GM12878 (cell line): ENCODE results near the gene ATF4. TPM values are rescaled to one million over a fixed set of nuclear protein-coding genes. Genes with fewer than 3 reads are reported as not detected.
A peak's percentile ranks its signal among the peaks of the same experiment; 100 is the strongest.

Experiments used
- ATAC-seq: fragments of 200-7000 bp; cut with Tn5 transposase; 3 replicates; pipeline ENCODE4 v1.9.1; 2020; ENCODE audit warnings: mild to moderate bottlenecking, moderate library complexity
- BruUV-seq: library from RNA; stranded (reverse); fragments of 400-500 nt; replicated peaks from 2 replicates; lab custom pipeline; 2021; lab: Mats Ljungman, UMichigan
- CTCF ChIA-PET: fragments of 300-600 bp; sonication (Branson Sonifier 250); formaldehyde crosslinking; extraction: SDS; loops from one replicate; lab custom pipeline; 2021; ENCODE audit warnings: inconsistent platforms; lab: Yijun Ruan, JAX
- POLR2A ChIA-PET: fragments of 350-600 bp; formaldehyde crosslinking; extraction: SDS; loops from one replicate; lab custom pipeline; 2021; ENCODE audit warnings: inconsistent platforms; lab: Charles Lee
- RAD21 ChIA-PET: fragments of 300-600 bp; sonication (Branson Sonifier 250); formaldehyde crosslinking; loops from one replicate; lab custom pipeline; 2023; ENCODE audit warnings: antibody characterized with exemption; ENCODE audit not compliant: unreplicated experiment; lab: Charles Lee
- SMC1A ChIA-PET: fragments of 300-600 bp; sonication (Branson Sonifier 250); formaldehyde crosslinking; loops from one replicate; lab custom pipeline; 2023; ENCODE audit not compliant: unreplicated experiment, uncharacterized antibody; lab: Charles Lee
- DNase-seq: peaks from one replicate; pipeline ENCODE4 v3.0.0-alpha.2; 2011; ENCODE audit warnings: low read depth, low spot score
- FAIRE-seq: peaks from 3 replicates; lab custom pipeline; 2011; peaks lifted over from hg19 to GRCh38; lab: Jason Lieb, UNC
- H2AFZ ChIP-seq: 2 replicates; pipeline ENCODE4 v1.6.0; 2011; ENCODE audit warnings: low read depth, low read length, control low read depth; ENCODE audit not compliant: control insufficient read depth
- H3K27ac ChIP-seq: 2 replicates; pipeline ENCODE4 v1.5.1; 2011; ENCODE audit warnings: control low read depth; ENCODE audit not compliant: control insufficient read depth, insufficient read depth
- H3K27me3 ChIP-seq, 2 experiments: replicated peaks in 1 of 2; 2 replicates each; pipeline versions ENCODE4 v1.6.0 to v1.6.1; 2011; ENCODE audit warnings: low read length in 1 of 2; ENCODE audit not compliant: control insufficient read depth in 2 of 2, insufficient read depth in 2 of 2
- H3K36me3 ChIP-seq, 2 experiments: 2 replicates each; pipeline ENCODE4 v1.5.1; 2011; ENCODE audit warnings: low read length in 1 of 2; ENCODE audit not compliant: control insufficient read depth in 2 of 2, insufficient read depth in 2 of 2
- H3K4me1 ChIP-seq: 2 replicates; pipeline ENCODE4 v1.6.1; 2011; ENCODE audit warnings: mild to moderate bottlenecking, low read length, moderate library complexity, mixed read lengths; ENCODE audit not compliant: control insufficient read depth, insufficient read depth
- H3K4me2 ChIP-seq: 2 replicates; pipeline ENCODE4 v1.6.0; 2011; ENCODE audit warnings: control low read depth; ENCODE audit not compliant: control insufficient read depth, insufficient read depth
- H3K4me3 ChIP-seq: fragments of 200-600 bp; sonication (generic); 2 replicates; pipeline ENCODE4 v1.5.1; 2016
- H3K79me2 ChIP-seq: 2 replicates; pipeline ENCODE4 v1.6.0; 2011; ENCODE audit warnings: low read length; ENCODE audit not compliant: control insufficient read depth, insufficient read depth
- H3K9ac ChIP-seq: 2 replicates; pipeline ENCODE4 v1.8.0; 2011; ENCODE audit warnings: low read length, control low read depth, mixed read lengths; ENCODE audit not compliant: control insufficient read depth, insufficient read depth
- H3K9me3 ChIP-seq: replicated peaks from 3 replicates; pipeline ENCODE4 v1.5.1; 2011; ENCODE audit warnings: mild to moderate bottlenecking, low read length; ENCODE audit not compliant: control insufficient read depth, insufficient read depth
- H4K20me1 ChIP-seq: 2 replicates; pipeline ENCODE4 v1.6.0; 2011; ENCODE audit not compliant: control insufficient read depth, insufficient read depth
- BMI1 ChIP-seq: fragments of 450-650 bp; IDR thresholded peaks from 2 replicates; pipeline ENCODE4 v1.6.1; 2016; ENCODE audit warnings: mild to moderate bottlenecking, moderate library complexity, borderline replicate concordance
- CEBPZ ChIP-seq: fragments of 150-350 bp; IDR thresholded peaks from 2 replicates; pipeline ENCODE4 v1.6.1; 2016; ENCODE audit warnings: low read depth, low read length
- CREB1 ChIP-seq: IDR thresholded peaks from 2 replicates; pipeline ENCODE4 v1.6.1; 2012; ENCODE audit warnings: low read depth, mild to moderate bottlenecking, inconsistent platforms
- EZH2 ChIP-seq: IDR thresholded peaks from 2 replicates; pipeline ENCODE4 v1.6.1; 2012; ENCODE audit warnings: low read depth, mild to moderate bottlenecking, control low read depth, inconsistent platforms, low read length, borderline replicate concordance; ENCODE audit not compliant: control insufficient read depth
- IKZF1 ChIP-seq: fragments of 450-650 bp; conservative IDR thresholded peaks from 2 replicates; pipeline ENCODE4 v1.6.1; 2017; ENCODE audit warnings: antibody characterized with exemption, mild to moderate bottlenecking
- JUNB ChIP-seq: IDR thresholded peaks from 2 replicates; pipeline ENCODE4 v1.6.1; 2016; ENCODE audit warnings: antibody characterized with exemption, mild to moderate bottlenecking
- KAT2A ChIP-seq: conservative IDR thresholded peaks from 2 replicates; pipeline ENCODE4 v1.6.1; 2011; ENCODE audit warnings: low read depth, low read length; ENCODE audit not compliant: control insufficient read depth
- MTA2 ChIP-seq: fragments of 450-650 bp; IDR thresholded peaks from 2 replicates; pipeline ENCODE4 v1.6.1; 2016; ENCODE audit warnings: low read depth, mild to moderate bottlenecking, moderate library complexity
- MYB ChIP-seq: fragments of 150-350 bp; IDR thresholded peaks from 2 replicates; pipeline ENCODE4 v1.6.1; 2014; ENCODE audit warnings: mild to moderate bottlenecking, low read depth, low read length, borderline replicate concordance
- PAX5 ChIP-seq: IDR thresholded peaks from 2 replicates; pipeline ENCODE4 v1.6.1; 2011; ENCODE audit warnings: low read depth, low read length, borderline replicate concordance
- POLR2A ChIP-seq: IDR thresholded peaks from 2 replicates; pipeline ENCODE4 v1.6.1; 2011; ENCODE audit warnings: low read depth, mild to moderate bottlenecking, low read length
- POLR2AphosphoS2 ChIP-seq: IDR thresholded peaks from 2 replicates; pipeline ENCODE4 v1.6.1; 2011; ENCODE audit warnings: low read depth, mild to moderate bottlenecking, low read length, improper control_type of control experiment, moderate library complexity
- RELA ChIP-seq: fragments of 450-650 bp; IDR thresholded peaks from 2 replicates; pipeline ENCODE4 v1.8.0; 2014; ENCODE audit warnings: borderline replicate concordance; ENCODE audit not compliant: partially characterized antibody
- SMAD1 ChIP-seq: fragments of 450-650 bp; IDR thresholded peaks from 2 replicates; pipeline ENCODE4 v1.6.1; 2018; ENCODE audit warnings: mild to moderate bottlenecking, low read depth; ENCODE audit not compliant: partially characterized antibody
- SPI1 ChIP-seq: IDR thresholded peaks from 2 replicates; pipeline ENCODE4 v1.6.1; 2011; ENCODE audit warnings: low read depth, mild to moderate bottlenecking, low read length, moderate library complexity, borderline replicate concordance; ENCODE audit not compliant: insufficient read depth
- SREBF1 ChIP-seq: IDR thresholded peaks from 2 replicates; pipeline ENCODE4 v1.6.1; 2012; ENCODE audit warnings: mild to moderate bottlenecking, low read length
- TARDBP ChIP-seq: IDR thresholded peaks from 2 replicates; pipeline ENCODE4 v1.6.1; 2016; ENCODE audit warnings: borderline replicate concordance
- TBL1XR1 ChIP-seq: IDR thresholded peaks from 2 replicates; pipeline ENCODE4 v1.6.1; 2012; ENCODE audit warnings: low read depth, low read length, improper control_type of control experiment
- ZNF622 ChIP-seq: fragments of 450-650 bp; IDR thresholded peaks from 2 replicates; pipeline ENCODE4 v1.6.1; 2017; ENCODE audit warnings: mild to moderate bottlenecking, inconsistent platforms
- WGBS: methylation state at CpG from one replicate; pipeline ENCODE4 v1.1.6; 2016; ENCODE audit warnings: low lambda C conversion rate; ENCODE audit not compliant: insufficient replicate concordance, insufficient coverage; ENCODE audit errors: missing lambda C conversion rate; 5-methylcytosine and 5-hydroxymethylcytosine counted together
- in situ Hi-C: fragments of 300-500 bp; cut with MboI; formaldehyde crosslinking; loops from 9 replicates; pipeline ENCODE4 v1.14.3; 2018; ENCODE audit warnings: mixed read lengths
- intact Hi-C: fragments of 100-400 bp; cut with micrococcal nuclease; formaldehyde crosslinking; loops from one replicate; pipeline ENCODE4 v1.14.2; 2022; ENCODE audit not compliant: unreplicated experiment
- polyA plus RNA-seq, 11 experiments: library from polyadenylated mRNA; depleted of rRNA in 4 of 11; unstranded in 6 of 11; stranded (reverse) in 5 of 11; fragments of >200 nt; fragmentation: Nextera tagmentation in 4 of 11; fragmentation: Illumina TruSeq in 1 of 11; extraction: Ambion mirVana in 4 of 11; extraction: Trizol in 1 of 11; gene quantifications; 1 replicate in 1 of 11; 2 replicates in 10 of 11; pipeline versions ENCODE4 v1.2.1 to v1.2.3, GENCODE V29; 2011 to 2016; ENCODE audit warnings: inconsistent platforms in 2 of 11, missing spikeins in 2 of 11, low read depth in 1 of 11
- total RNA-seq, 4 experiments: library from RNA; depleted of rRNA in 3 of 4; stranded (reverse); fragments of >200 nt in 3 of 4; fragmentation: Illumina TruSeq in 1 of 4; extraction: Trizol in 1 of 4; gene quantifications; 2 replicates each; pipeline versions ENCODE4 v1.2.1 to v1.2.3, GENCODE V29; 2013 to 2021

The ATF4 gene
- total and polyA plus RNA-seq, 10 of the 15 experiments (the other 5 are each of a cell fraction or from before 2014, with no cell fraction given): 88.3 to 605 (median 320) TPM

GRCh38 chr22:39525658-39525975, 5.3 kb downstream of the ATF4 start:
- ATAC-seq: no peak

GRCh38 chr22:39526736-39527171, 6.4 kb downstream of the ATF4 start:
- peaks cover 16 to 20% of the 10 kb centered on the region in 2 experiments; a peak in 3 of 4 replicates for H3K36me3 ChIP-seq
- no peak for FAIRE-seq
- no TSS peak for BruUV-seq
- no peak for TF ChIP-seq KAT2A
- TF ChIP-seq SPI1: peak; percentile 6; the same call in 1 of the 2 replicates
- no peak for TF ChIP-seq CEBPZ
- no peak for TF ChIP-seq SMAD1
- TF ChIP-seq POLR2AphosphoS2: peak; percentile 42; the same call in 1 of the 2 replicates
- no peak for TF ChIP-seq JUNB
- TF ChIP-seq RELA: no peak
- TF ChIP-seq BMI1: no peak
- TF ChIP-seq IKZF1: 0 out of 2 replicates have a peak, but pooled peaks have one; percentile 33
- TF ChIP-seq MYB: no peak

More at GRCh38 chr22:39525658-39525975, 5.3 kb downstream of the ATF4 start:
- Histone ChIP-seq H3K4me1 (peaks cover 54% of the 10 kb centered on the region), H3K4me2 (no peak overlapping the region), H2AFZ (no peak overlapping the region), H3K4me3 (no peak overlapping the region), H3K27ac (no peak overlapping the region), H3K9ac (no peak overlapping the region), H3K79me2 (peaks cover 67% of the 10 kb centered on the region), H3K27me3 (no peaks in the 10 kb centered on the region), H3K9me3 (no peaks in the 10 kb centered on the region), H4K20me1 (peaks cover 29% of the 10 kb centered on the region), H3K36me3 (peaks cover 22 to 23% of the 10 kb centered on the region in 2 experiments; a peak in 3 of 4 replicates)
- ChIA-PET CTCF (interaction anchor here (0.7 to 17.8 kb wide), 4 partner anchors 10 to 210 kb away, joined by 3 to 372 read pairs (median 24); partner anchors contain the start of gene MIEF1), RAD21 (interaction anchor here (1.3 to 1.4 kb wide), 2 partner anchors 29 to 182 kb away, joined by 3 to 5 read pairs; no protein-coding TSS in a partner anchor), SMC1A (no interaction called here), POLR2A (interaction anchor here (1.5 kb wide), 1 partner anchor 29 kb away, joined by 5 read pairs; no protein-coding TSS in a partner anchor)
- BruUV-seq: no TSS peak
- intact Hi-C loops (no loop called here), in situ Hi-C loops (no loop called here)
- WGBS: 50% methylated on average over 4 of the region's 4 CpGs
- DNase-seq (no peak), FAIRE-seq (no peak)
- TF ChIP-seq TARDBP (no peak), MTA2 (no peak), EZH2 (no peak), CREB1 (no peak), ZNF622 (no peak), TBL1XR1 (no peak), PAX5 (no peak), POLR2A (no peak), SREBF1 (no peak), SPI1 (no peak)

More at GRCh38 chr22:39526736-39527171, 6.4 kb downstream of the ATF4 start:
- POLR2A ChIA-PET: interaction anchor here (0.6 to 1.1 kb wide), 4 partner anchors 22 to 384 kb away, joined by 3 to 8 read pairs (median 4); a partner anchor contains a TSS
- no peak overlapping the region for H3K4me2 ChIP-seq
- peaks cover 24% of the 10 kb centered on the region for H4K20me1 ChIP-seq
- CTCF ChIA-PET: interaction anchor here (1.0 to 17.8 kb wide), 6 partner anchors 16 to 209 kb away, joined by 3 to 372 read pairs (median 20); partner anchors contain the start of genes MIEF1 and RPL3
- no peak overlapping the region for H3K9ac ChIP-seq
- no peaks in the 10 kb centered on the region for H3K27me3 ChIP-seq
- SMC1A ChIA-PET: interaction anchor here (0.7 kb wide), 1 partner anchor 127 kb away, joined by 5 read pairs; the partner anchor contains the start of gene TAB1
- no peak overlapping the region for H2AFZ ChIP-seq
- WGBS: 19% methylated on average over 4 of the region's 4 CpGs
- H3K4me3 ChIP-seq: no peak overlapping the region
- ATAC-seq (peak; percentile 4), DNase-seq (no peak)
- H3K9me3 ChIP-seq: no peaks in the 10 kb centered on the region
- intact Hi-C loops (no loop called here), in situ Hi-C loops (no loop called here)
- peaks cover 60% of the 10 kb centered on the region for H3K4me1 ChIP-seq
- peaks cover 67% of the 10 kb centered on the region for H3K79me2 ChIP-seq
- RAD21 ChIA-PET: no interaction called here
- peak overlapping the region; percentile 3; the same call in 1 of the 2 replicates for H3K27ac ChIP-seq
